Mesodermal cell (in vitro differentiated cells): ENCODE measurements around the gene ELMO1.

Source experiments
- H3K27ac ChIP-seq: 2 replicates; pipeline ENCODE4 v1.7.0; 2013; ENCODE audit warnings: mild to moderate bottlenecking, low read depth, low read length, moderate library complexity; ENCODE audit not compliant: severe bottlenecking
- H3K36me3 ChIP-seq: 2 replicates; pipeline ENCODE4 v1.7.1; 2013; ENCODE audit warnings: mild to moderate bottlenecking, low read length, moderate library complexity; ENCODE audit not compliant: control insufficient read depth, insufficient read depth
- H3K4me1 ChIP-seq: one replicate; pipeline ENCODE4 v1.7.1; 2013; ENCODE audit warnings: mild to moderate bottlenecking, low read length; ENCODE audit not compliant: insufficient read depth, control insufficient read depth, poor library complexity, severe bottlenecking
- H3K4me3 ChIP-seq: 2 replicates; pipeline ENCODE4 v1.7.0; 2013; ENCODE audit warnings: low read length, control low read depth, mild to moderate bottlenecking; ENCODE audit not compliant: insufficient read depth, poor library complexity, severe bottlenecking; ENCODE audit errors: extremely low read depth
- H3K9me3 ChIP-seq: 2 replicates; pipeline ENCODE4 v1.7.1; 2013; ENCODE audit warnings: mild to moderate bottlenecking, low read length, moderate library complexity; ENCODE audit not compliant: control insufficient read depth
- WGBS, 2 experiments: methylation state at CpG; one replicate each; pipeline ENCODE4 v1.1.5; 2013; ENCODE audit warnings: missing lambda C conversion rate in 2 of 2; ENCODE audit not compliant: insufficient coverage in 2 of 2; 5-methylcytosine and 5-hydroxymethylcytosine counted together

ELMO1 gene

GRCh38 chr7:37018954-37019353 lies 429.7 kb downstream of the ELMO1 start:
- Histone ChIP-seq H3K4me3 (no peak overlapping the region), H3K4me1 (no peaks in the 10 kb centered on the region), H3K9me3 (no peaks in the 10 kb centered on the region), H3K36me3 (no peaks in the 10 kb centered on the region), H3K27ac (no peak overlapping the region)
- 100% methylated on average over 1 of the region's 2 CpGs; no CpG with 5 or more reads in 1 of the 2 experiments for WGBS, 2 experiments

GRCh38 chr7:37016064-37016878 lies 432.4 kb downstream of the ELMO1 start:
- Histone ChIP-seq H3K9me3 (no peaks in the 10 kb centered on the region), H3K4me1 (no peaks in the 10 kb centered on the region), H3K4me3 (no peak overlapping the region), H3K36me3 (no peaks in the 10 kb centered on the region), H3K27ac (no peak overlapping the region)
- 92 to 95% methylated on average over 3 to 6 of the region's 10 CpGs for WGBS, 2 experiments

GRCh38 chr7:37015353-37016034 lies 433.2 kb downstream of the ELMO1 start:
- 97 to 98% methylated on average over 6 to 12 of the region's 12 CpGs for WGBS, 2 experiments
- Histone ChIP-seq H3K27ac (no peak overlapping the region), H3K36me3 (no peaks in the 10 kb centered on the region), H3K9me3 (no peaks in the 10 kb centered on the region), H3K4me3 (no peak overlapping the region), H3K4me1 (no peaks in the 10 kb centered on the region)

- H3K9me3 ChIP-seq = no peaks in the 10 kb centered on the region
- H3K36me3 ChIP-seq = no peaks in the 10 kb centered on the region
- H3K4me1 ChIP-seq = no peaks in the 10 kb centered on the region
- no peak overlapping the region for H3K27ac ChIP-seq
- no peak overlapping the region for H3K4me3 ChIP-seq
- WGBS, 2 experiments = 94 to 100% methylated on average over 3 to 4 of the region's 4 CpGs
Observed at GRCh38 chr7:37013771-37014170, 434.9 kb downstream of the ELMO1 start.

- no peak overlapping the region for H3K27ac ChIP-seq
- no peaks in the 10 kb centered on the region for H3K36me3 ChIP-seq
- 93 to 100% methylated on average over 2 to 3 of the region's 3 CpGs for WGBS, 2 experiments
- H3K4me1 ChIP-seq = no peaks in the 10 kb centered on the region
- no peak overlapping the region for H3K4me3 ChIP-seq
- no peaks in the 10 kb centered on the region for H3K9me3 ChIP-seq
Observed at GRCh38 chr7:37011151-37011890, 437.3 kb downstream of the ELMO1 start.

- no peak overlapping the region for H3K27ac ChIP-seq
- H3K9me3 ChIP-seq = no peaks in the 10 kb centered on the region
- WGBS, 2 experiments = 92 to 95% methylated on average over 2 to 3 of the region's 4 CpGs
- H3K4me1 ChIP-seq = no peaks in the 10 kb centered on the region
- H3K36me3 ChIP-seq = no peaks in the 10 kb centered on the region
- H3K4me3 ChIP-seq = no peak overlapping the region
Observed at GRCh38 chr7:37009125-37009675, 439.5 kb downstream of the ELMO1 start.

- H3K27ac ChIP-seq = no peak overlapping the region
- no peaks in the 10 kb centered on the region for H3K4me1 ChIP-seq
- 100% methylated on average over 1 of the region's 3 CpGs for WGBS, 2 experiments
- H3K9me3 ChIP-seq = no peaks in the 10 kb centered on the region
- no peaks in the 10 kb centered on the region for H3K36me3 ChIP-seq
- H3K4me3 ChIP-seq = no peak overlapping the region
Observed at GRCh38 chr7:37007691-37008090, 441.0 kb downstream of the ELMO1 start.

GRCh38 chr7:37007268-37007667 lies 441.4 kb downstream of the ELMO1 start:
- no peaks in the 10 kb centered on the region for H3K9me3 ChIP-seq
- no peaks in the 10 kb centered on the region for H3K4me1 ChIP-seq
- H3K36me3 ChIP-seq = no peaks in the 10 kb centered on the region
- H3K4me3 ChIP-seq = no peak overlapping the region
- WGBS, 2 experiments = 87 to 90% methylated on average over 4 of the region's 4 CpGs
- no peak overlapping the region for H3K27ac ChIP-seq

GRCh38 chr7:37006764-37007163 lies 441.9 kb downstream of the ELMO1 start:
- no peak overlapping the region for H3K4me3 ChIP-seq
- no peaks in the 10 kb centered on the region for H3K36me3 ChIP-seq
- no peak overlapping the region for H3K27ac ChIP-seq
- H3K4me1 ChIP-seq = no peaks in the 10 kb centered on the region
- no CpG with 5 or more reads among the region's 2 CpGs for WGBS, 2 experiments
- no peaks in the 10 kb centered on the region for H3K9me3 ChIP-seq

- no peaks in the 10 kb centered on the region for H3K4me1 ChIP-seq
- H3K9me3 ChIP-seq = no peaks in the 10 kb centered on the region
- no peak overlapping the region for H3K4me3 ChIP-seq
- no peaks in the 10 kb centered on the region for H3K36me3 ChIP-seq
- 94% methylated on average over 4 of the region's 5 CpGs for WGBS, 2 experiments
- no peak overlapping the region for H3K27ac ChIP-seq
Observed at GRCh38 chr7:37000511-37000910, 448.2 kb downstream of the ELMO1 start.
